ENCODE data around the gene ZNF747.

Gene ZNF747

DNA sequence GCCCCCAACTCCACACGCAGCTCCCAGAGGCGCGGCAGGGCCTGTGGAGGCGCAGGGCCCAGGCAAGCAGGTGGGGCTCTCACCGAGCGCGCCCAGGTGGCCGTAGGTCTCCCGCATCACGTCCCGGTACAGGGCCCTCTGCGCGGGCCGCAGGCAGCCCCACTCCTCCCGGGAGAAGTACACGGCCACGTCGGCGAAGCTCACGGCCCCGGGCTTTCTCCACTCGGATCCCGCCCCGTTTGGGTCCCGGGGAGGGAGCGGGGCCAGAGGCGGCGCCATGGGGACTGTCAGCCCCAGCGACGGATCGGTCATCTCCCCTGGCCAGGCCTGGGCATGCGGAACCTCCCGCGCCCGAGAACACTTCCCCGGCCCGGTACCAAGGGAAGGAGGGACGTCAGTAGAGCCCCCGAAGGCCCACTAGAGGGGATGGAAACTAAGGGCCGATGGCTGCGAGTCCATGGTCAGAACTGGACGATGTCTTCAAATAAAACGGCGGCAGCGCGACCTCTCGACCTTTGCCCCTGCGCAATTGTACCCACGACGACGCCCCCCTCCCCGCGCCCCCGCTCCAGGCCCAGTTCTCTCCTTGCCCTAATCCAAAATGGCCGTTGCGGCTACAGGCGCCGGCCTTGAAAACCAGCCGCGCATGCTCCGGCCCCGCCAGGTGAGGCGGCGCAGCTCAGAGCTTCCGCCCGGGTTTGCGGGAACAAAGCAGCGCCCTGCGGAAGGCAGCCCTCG is at the start of gene ZNF747:
Gene ZNF747 (minus strand): TSS at position 491 of the 738 bp plus-strand sequence. CDS start 179 bp downstream, at position 312.
- peak; percentile 93 for DNase-seq

DNA sequence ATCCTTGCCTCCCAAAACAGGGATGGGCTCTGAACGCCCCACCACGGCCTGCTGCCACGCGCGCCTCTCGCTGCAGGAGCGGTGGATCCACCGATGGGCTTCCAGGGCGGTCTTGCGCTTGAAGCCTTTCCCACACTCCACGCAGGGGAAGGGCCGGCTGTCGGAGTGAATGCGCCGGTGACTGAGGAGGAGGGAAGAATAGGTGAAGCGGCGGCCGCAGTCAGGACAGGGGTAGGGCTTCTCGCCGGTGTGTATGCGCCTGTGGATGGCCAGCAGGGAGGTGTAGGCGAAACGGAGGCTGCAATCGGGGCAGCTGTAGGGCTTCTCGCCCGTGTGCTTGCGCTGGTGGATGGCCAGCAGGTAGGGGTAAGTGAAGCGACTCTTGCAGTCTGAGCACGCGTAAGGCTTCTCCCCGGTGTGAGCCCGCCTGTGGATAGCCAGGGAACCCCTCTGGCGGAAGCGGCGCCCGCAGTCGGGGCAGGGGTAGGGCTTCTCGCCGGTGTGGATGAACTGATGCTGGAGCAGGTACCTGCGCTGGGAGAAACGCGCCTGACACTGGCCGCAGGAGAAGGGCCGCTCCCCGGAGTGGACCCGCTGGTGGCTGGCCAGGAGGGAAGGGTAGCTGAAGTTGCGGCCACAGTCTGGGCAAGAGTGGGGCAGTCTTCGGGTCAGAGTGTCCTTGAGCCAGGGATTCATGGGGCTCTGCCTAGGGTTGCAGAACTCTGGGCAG is 48.1 kb upstream of the ZNF747 start:
- DNase-seq, result no peak

DNA sequence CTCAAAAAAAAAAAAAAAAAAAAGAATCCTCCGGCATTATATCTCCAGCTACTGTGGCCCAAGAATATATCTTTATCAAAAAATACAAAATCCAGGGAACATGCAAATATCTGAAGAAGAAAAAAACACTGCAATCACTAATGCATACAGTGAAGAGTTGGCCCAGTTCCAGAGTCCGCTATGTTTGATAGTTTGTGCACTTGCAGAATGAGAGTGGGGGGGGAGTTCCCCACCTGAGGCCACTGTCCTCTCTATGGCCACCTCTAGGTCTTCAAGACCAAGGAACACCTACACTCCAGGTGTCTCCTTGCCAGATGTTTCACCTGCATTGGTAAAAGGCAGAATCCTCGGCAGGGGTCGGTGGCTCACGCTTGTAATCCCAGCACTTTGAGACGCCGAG is 46.8 kb upstream of the ZNF747 start:
- no peak for DNase-seq

DNA sequence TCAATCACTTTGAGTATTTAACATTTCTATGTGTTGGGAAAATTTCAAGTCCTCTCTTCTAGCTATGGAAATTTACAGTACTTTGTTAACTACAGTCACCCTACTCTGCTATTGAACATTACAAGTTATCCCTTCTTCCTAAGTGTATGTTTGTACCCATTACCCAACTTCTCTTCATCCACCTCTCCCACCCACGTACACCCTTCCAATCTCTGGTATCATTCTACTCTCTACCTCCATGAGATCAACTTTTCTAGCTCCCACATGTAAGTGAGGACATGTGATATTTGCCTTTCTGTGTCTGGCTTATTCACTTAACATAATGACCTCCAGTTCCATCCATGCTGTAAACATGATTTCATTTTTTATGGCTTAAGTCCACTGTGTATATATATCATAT is 40.0 kb upstream of the ZNF747 start:
- DNase-seq, result no peak

DNA sequence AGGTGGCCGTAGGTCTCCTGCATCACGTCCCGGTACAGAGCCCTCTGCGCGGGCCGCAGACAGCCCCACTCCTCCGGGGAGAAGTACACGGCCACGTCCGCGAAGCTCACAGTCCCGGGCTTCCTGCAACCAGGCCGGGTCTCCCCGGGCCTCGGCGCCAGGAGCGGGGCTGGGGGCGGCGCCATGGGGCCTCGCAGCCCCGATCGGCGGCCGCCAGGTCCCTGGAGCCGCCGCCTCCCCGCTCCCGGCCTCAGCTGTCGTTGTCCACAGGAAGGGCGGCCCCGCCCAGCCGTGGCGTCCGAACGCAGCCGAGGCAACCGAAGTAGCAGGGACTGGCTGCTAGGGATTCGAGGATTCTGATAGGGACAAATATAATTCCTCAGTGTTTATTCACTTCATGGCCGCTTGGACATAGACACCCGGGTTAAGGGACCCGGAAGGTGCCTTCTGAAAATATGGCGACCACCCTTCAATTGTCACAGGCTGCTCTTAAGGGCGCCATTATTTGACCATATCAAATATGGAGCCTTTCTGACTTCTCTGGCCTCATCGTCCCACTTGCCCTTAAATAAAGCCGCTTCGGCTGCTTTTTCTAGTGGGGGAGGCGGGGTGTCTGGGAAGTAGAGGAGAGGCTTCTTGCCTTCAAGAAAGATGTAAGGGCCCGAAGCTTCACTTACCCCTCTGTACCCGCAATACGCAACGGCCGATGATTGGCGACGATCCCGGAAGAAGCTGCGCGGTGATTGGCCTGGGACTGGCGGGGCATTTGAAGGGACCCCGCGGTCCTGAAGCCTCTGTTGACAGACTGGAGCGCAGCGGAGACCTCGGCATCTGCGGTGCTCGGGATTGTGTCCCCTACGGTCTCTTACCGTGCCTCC is 37.0 kb upstream of the ZNF747 start, which contains the start of gene ZNF688:
Gene ZNF688 (minus strand): TSS at position 270 of the 878 bp plus-strand sequence. CDS start 85 bp downstream, at position 185.
- peak; percentile 97 for DNase-seq

DNA sequence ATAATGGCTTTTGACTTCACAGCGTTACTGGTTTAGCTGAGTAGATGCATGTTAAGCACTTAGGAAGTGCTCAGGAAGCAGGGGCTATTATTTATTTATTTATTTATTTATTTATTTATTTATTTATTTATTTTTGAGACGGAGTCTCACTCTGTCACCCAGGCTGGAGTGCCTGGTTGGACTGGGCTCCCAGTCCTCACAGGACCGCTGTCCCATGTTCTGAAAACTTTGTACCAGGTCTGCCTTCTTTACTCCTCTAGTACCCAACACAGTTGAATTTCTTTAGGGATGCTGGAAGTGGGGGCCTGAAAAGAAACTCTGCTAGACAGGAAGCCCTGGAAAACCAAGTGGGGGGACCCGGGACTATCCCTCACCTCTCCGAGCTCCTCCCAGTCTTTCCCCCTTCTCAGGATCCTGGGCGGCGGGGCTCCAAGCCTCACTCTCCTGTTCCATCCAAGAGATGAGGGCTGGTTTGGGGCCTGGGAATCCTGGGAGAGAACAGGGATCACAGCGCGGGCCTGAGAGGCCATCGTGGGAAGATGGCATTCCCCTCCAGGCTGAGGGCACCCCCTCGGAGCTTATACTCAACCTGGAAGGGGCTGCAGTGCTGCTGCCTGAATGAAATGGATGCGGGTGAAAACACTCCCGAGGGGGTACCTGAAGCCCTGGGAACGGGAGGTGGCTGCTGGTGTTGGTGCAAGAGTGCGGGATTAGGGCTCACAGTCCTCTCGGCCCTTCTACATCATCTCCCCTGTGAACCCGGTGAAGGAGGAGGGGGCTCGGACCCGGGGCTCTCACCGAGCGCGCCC is 36.2 kb upstream of the ZNF747 start:
- DNase-seq, result peak; percentile 68

DNA sequence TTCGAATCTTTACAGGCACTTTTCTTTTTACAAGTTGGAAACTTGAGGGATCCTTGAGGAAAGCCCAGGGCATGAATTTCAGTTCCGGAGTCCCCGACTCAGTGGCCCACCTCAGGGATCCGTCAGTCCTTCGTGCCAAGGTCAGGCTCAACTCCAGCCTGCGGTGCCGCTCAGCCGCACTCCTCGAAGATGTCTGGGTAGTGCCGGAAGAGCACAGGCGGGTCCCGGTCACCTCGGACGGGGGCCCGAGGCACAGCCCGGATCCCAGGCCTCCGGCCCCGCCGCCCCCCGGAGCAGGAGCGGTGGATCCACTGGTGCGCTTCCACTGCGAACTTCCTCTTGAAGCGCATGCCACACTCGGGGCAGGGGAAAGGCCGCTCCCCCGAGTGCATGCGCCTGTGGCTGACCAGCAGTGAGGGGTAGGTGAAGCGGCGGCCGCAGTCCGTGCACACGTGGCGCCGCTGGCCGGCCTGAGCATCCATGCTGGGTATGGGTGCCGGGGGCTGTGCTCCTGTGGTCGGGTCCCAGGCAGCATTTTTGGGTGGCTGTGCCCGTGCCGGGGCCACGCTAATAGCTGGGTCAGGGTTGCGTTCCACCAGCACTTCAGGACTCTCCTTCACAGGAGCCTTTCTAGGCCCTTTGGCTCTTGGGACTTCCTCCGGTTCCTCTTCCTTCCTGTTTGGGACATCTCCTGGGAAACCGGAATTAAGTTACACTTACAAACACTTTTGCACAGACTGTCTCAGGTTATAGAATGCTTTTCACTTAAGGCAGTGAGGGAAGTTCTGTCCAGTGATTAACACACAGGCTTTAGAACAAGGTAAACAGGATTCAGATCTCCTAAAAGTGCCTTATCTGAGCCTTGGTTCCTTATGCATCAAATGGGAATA is 35.3 kb upstream of the ZNF747 start:
- DNase-seq, result no peak

DNA sequence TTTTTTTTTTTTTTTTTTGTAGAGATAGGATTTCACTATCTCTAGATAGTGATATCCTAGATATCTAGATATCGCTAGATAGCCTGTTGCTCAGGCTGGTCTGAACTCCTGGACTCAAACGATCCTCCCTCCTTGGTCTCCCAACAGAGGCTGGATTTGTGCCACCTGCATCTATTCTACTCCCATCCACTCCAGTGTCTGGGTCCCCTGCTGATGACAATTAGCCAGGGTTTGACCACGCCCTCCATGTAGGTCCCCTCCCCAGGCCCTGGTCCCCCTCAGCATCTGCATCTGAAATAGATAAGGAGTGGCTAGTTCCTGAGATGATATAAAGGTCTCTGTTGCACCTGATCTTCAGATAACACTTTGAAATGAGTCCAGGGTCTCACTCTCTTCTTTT is 34.6 kb upstream of the ZNF747 start:
- DNase-seq, result no peak

DNA sequence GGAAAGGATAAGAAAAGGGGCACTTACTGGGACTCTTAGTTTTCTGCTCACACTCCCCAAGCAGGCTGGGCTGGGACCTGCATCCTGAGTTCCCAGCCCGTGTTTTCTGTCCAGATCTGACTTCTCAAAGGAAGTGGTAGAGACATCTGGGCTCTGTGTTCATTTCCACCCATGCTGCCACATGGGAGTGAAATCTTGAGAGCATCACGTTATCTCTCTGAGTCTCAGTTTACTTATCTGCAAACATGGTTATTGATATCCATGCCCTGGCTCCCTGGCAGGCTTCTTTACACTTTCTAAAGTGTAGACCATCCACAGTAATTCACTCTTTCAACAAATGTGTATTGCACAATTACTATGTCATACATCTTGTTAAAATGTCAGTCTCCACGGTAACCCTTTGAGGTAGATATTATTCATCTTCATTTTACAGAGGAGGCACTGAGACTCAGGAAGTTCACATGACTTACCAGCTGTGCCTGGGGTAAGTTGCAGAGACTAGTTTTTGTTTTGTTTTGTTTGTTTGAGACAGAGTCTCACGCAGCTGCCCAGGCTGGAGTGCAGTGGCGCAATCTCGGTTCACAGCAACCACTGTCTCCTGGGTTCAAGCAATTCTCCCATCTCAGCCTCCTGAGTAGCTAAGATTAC is 33.5 kb upstream of the ZNF747 start:
- no peak for DNase-seq

DNA sequence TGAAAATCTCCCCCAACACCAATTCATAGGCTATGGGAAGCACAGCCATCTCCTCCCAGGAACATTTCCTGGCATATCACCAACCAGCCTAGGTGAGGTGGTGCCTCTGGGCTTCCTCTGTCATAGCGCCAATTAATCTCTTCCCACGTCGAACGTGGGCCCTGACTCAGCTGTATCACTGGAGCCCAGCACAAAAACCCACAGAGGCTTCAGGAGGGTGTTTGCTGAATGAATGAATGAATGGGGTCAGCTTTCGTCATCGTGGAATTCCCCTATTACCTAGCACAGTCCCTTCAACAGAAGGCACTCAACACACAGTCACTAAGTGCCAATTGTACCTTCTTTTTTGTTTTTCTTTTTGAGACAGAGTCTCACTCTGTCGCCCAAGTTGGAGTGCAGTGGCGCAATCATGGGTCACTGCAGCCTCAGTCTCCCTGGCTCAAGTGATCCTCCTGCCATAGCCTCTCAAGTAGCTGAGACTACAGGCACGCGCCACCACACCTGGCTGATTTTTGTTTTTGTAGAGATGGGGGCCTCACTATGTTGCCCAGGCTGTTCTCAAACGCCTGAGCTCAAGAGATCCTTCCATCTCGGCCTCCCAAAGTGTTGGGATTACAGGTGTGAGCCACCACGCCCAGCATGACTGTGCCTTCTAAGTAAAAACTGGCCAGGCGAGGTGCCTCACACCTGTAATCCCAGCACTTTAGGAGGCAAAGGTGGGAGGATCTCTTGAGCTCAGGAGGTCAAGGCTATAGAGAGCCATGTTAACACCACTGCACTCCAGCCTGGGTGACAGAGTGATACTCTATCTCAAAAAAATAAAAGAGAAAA is 32.7 kb upstream of the ZNF747 start:
- no peak for DNase-seq

DNA sequence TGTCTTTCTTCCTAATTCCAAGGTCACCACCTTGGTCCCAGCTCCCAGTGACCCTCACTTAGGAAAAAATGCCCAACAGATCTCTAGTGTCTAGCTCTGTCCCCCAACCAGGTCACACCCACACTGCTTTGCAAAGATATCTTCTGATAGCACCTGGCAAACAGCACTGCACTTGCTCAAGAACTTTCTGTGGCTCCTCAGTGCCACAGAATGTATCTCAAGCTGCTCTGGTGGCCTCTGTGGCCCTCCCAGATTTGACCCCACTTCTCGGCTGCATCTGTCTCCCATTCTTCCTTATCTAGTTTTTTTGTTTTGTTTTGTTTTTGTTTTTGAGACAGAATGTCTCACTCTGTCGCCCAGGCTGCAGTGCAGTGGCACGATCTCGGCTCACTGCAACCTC is 31.9 kb upstream of the ZNF747 start:
- no peak for DNase-seq

DNA sequence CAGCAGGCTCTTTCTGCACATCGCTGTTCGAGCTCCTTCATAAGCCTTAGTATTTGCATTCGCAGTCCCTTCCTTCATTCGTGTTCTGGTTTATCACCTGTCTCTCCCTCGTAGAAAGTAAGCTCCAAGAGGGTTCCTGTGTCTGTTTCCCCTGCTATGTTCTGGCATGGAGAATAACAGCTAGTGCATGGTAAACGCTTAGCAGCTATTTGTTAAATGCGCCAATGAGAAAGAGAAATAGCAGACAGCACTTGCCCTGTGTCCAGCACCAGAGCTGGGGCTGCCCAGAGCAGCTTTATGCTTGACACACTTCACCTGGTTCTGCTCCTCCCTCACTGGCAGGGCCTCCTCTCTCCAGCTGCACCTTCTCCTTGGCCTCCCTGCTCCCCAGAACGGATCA is 31.3 kb upstream of the ZNF747 start:
- no peak for DNase-seq

DNA sequence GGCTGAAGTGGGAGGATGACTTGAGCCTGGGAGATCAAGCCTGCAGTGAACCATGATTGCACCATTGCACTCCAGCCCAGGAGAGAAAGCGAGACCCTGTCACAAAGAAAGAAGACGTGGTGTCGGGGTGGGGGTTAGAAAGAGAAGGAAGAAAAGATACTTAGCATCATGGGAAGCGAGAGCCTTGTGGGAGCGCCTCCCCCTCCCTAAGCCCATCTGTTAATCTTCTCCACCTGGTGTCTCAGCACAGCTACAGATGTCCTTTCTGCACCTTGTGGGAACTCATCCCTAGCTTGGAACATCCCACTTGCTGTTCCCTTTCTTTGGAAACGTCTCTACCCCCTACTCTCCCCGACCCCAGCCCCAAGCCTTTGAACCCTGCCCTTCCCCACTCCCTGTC is 30.9 kb upstream of the ZNF747 start:
- no peak for DNase-seq

DNA sequence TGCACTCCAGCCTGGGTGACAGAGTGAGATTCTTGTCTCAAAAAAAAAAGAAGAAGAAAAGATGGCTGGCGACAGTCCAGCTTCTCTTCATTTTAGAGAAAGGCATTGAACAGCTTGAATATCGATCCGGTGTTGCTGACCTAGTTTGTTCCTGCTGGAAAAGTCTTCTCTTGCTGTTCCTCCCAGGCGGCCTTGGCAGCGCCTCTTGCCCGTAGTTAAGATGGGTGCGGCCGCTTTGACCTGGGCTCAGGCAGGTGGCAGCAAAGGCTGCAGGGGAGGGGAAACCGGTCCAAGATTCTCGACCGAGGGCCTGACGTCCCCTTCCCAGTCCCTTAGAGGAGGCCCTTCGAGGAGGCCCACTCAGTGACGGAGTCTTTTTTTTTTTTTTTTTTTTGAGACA is 27.4 kb upstream of the ZNF747 start:
- no peak for DNase-seq

DNA sequence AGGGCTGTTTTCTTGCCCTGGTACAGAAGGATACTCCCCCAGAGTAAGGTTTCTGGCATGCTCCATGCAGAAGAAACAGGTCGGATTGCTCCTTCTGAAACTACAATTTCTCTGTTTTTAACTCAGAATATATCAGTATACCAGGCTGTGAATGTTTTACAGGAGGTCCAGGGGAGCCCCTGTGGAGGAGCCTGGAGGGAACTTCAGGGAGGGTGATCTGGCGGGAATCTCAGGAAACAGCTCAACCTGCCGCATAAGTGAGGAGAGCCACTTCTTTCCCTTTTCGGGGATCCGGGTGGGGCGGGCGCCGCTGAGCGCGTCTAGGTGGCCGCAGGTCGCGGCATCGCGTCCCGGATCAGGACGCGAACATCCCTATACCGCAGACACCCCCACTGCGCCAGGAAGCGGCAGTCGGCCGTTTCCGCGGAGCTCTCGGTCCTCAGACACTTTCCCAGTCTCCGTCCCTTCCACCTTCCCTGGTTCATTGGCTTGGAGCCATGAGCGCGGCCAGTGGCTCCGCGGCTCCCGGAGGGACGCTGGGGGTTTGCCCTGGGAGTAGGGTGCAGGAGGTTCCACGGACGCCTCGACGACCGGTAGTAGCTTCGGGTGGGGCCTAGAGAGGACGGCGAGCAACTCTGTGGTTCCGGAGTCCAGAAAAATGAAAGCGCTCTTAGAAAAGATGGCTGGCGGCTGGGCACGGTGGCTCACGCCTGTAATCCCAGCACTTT is 26.6 kb upstream of the ZNF747 start:
- no peak for DNase-seq

DNA sequence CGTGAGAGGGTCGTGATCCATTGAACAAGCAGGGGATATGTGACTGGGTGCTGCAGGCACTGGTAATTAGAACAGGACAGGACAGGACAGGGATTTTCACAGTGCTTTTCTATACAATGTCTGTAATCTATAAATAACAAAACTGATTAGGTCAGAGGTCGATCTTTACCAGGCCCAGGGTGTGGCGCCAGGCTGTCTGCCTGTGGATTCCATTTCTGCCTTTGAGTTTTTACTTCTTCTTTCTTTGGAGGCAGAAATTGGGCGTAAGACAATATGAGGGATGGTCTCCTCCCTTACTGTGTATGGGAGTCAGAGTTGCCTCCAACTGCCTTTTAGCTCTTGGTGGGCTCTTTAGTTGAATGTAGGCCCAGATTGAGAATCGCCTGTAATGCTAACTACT is 25.0 kb upstream of the ZNF747 start:
- no peak for DNase-seq

DNA sequence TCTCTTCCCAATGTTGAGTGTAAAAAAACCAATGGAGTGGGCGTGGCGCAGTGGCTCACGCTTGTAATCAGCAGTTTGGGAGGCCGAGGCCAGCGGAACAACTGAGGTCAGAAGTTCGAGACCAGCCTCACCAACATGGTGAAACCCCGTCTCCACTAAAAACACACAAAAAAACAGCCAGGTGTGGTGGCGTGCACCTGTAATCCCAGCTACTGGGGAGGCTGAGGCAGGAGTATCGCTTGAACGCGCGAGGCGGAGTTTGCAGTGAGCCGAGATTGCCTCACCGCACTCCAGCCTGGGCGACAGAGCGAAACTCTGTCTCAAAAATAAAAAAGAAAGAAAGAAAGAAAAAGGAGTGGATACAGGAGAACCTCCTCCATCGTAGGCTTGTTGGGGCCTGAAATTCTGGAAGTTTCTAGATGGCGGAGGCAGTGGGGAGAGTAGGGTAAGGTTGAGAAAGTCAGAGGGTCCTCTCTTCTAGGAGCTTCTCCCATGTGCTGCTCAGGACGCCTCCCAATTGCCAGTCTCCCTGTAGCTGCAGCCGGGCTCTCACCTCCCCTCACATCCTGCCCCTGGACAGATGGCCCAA is 24.2 kb upstream of the ZNF747 start:
- no peak for DNase-seq

DNA sequence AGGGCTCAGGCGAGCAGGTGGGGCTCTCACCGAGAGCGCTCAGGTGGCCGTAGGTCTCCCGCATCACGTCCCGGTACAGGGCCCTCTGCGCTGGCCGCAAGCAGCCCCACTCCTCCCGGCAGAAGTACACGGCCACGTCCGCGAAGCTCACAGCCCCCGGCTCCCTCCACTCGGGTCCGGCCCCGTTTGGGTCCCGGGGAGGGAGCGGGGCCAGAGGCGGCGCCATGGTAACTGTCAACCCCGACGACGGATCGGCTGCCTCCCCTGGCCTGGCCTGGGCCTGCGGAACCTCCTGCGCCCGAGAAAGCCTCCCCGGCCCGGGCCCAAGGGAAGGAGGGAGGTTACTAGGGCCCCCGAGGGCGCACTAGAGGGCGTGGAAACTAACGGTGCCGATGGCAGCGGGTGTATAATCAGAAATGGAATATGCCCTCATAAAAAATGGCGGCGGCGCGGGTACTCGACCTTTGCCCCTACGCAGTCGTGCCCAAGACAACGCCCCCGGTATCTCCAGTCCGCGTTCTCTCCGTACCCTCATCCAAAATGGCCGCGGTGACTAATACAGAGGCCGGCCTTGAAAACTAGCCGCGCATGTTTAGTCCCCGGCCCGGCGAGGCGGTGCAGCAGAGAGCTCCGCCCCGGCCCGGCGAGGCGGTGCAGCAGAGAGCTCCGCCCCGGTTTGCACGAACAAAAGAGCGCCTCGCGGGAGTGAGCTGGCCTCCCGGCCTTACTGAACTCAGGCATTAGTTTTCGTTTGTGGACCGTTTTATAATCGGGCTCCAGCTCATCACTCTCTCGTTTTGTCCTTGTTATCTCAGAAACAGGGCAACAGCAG is 23.5 kb upstream of the ZNF747 start, which contains the start of gene ZNF764:
Gene ZNF764 (minus strand): TSS at position 418 of the 832 bp plus-strand sequence. CDS start 192 bp downstream, at position 226.
- peak; percentile 98 for DNase-seq

All from left hindlimb (tissue), 1 donor.